Kidney (tissue), 14 donors: ENCODE results near the gene GTPBP8. TPM values are rescaled to one million over a fixed set of nuclear protein-coding genes. Genes with fewer than 3 reads are reported as not detected.

Source experiments
- DNase-seq, 5 donors: peaks; one replicate each; pipeline ENCODE4 v3.0.0-alpha.2; 2013 to 2020
- FAIRE-seq: peaks from 2 replicates; lab custom pipeline; 2012; peaks lifted over from hg19 to GRCh38; lab: Jason Lieb, UNC
- H3K27ac ChIP-seq, 2 donors: one replicate each; pipeline ENCODE4 v1.7.0; 2013; ENCODE audit warnings: low read depth in 2 of 2, low read length in 2 of 2, inconsistent platforms in 1 of 2
- H3K27me3 ChIP-seq: one replicate; pipeline ENCODE4 v1.7.1; 2013; ENCODE audit warnings: low read length, inconsistent platforms; ENCODE audit not compliant: control insufficient read depth, insufficient read depth
- H3K36me3 ChIP-seq, 3 donors: one replicate each; pipeline versions ENCODE4 v1.7.0 to v1.7.1; 2013; ENCODE audit warnings: low read length in 3 of 3, control low read depth in 1 of 3, inconsistent platforms in 1 of 3; ENCODE audit not compliant: insufficient read depth in 3 of 3, control insufficient read depth in 2 of 3
- H3K4me1 ChIP-seq, 3 donors: one replicate each; pipeline versions ENCODE4 v1.7.0 to v1.7.1; 2013; ENCODE audit warnings: low read length in 3 of 3, inconsistent platforms in 1 of 3, low read depth in 1 of 3; ENCODE audit not compliant: control insufficient read depth in 2 of 3, insufficient read depth in 2 of 3
- H3K4me3 ChIP-seq, 3 donors: one replicate each; pipeline versions ENCODE4 v1.7.0 to v1.8.1; 2013; ENCODE audit warnings: low read length in 3 of 3, control low read depth in 1 of 3, inconsistent platforms in 1 of 3
- H3K9ac ChIP-seq, 3 donors: one replicate each; pipeline versions ENCODE4 v1.7.0 to v1.7.1; 2013; ENCODE audit warnings: low read length in 3 of 3, control low read depth in 1 of 3, inconsistent platforms in 1 of 3
- H3K9me3 ChIP-seq, 3 donors: one replicate each; pipeline versions ENCODE4 v1.7.0 to v1.7.1; 2013; ENCODE audit warnings: low read length in 3 of 3, control low read depth in 1 of 3, inconsistent platforms in 1 of 3; ENCODE audit not compliant: control insufficient read depth in 2 of 3, insufficient read depth in 1 of 3
- CTCF ChIP-seq: IDR thresholded peaks from 3 replicates; pipeline ENCODE4 v1.5.1; 2012; ENCODE audit warnings: mild to moderate bottlenecking, moderate library complexity, borderline replicate concordance; ENCODE audit not compliant: insufficient read depth; ENCODE audit errors: extremely low read depth
- intact Hi-C: fragments of 100-400 bp; cut with DNase I; formaldehyde crosslinking; loops from one replicate; pipeline ENCODE4 v1.11.1; 2022
- polyA plus RNA-seq: library from polyadenylated mRNA; stranded (reverse); fragments of 350-450 nt; fragmentation: Illumina TruSeq; extraction: RNeasy Lipid Tissue Mini Kit (QIAGEN cat#74804); gene quantifications from one replicate; pipeline ENCODE4 v1.2.3, GENCODE V29; 2014; ENCODE audit warnings: low read depth, low replicate concordance; ENCODE audit not compliant: insufficient read depth
- total RNA-seq: library from RNA; stranded (reverse); fragmentation: NEBNext Ultra II Directional; extraction: Animal tissue kit (Norgen Biotek cat#: 25700); gene quantifications from one replicate; pipeline ENCODE4 v1.2.1, GENCODE V29; 2021
- donor health status: control.
- donor health status: control.
- donor health status: control.
- donor health status: control.
- donor health status: control.
- donor health status: DM: yes; HTN: yes; CAD: no.
- donor health status: Normal renal cell carcinoma (clear cell type).

Gene GTPBP8
- total and polyA plus RNA-seq, 2 donors from 2014 or later: 11.0 to 13.7 TPM

- no peak overlapping the region for H3K27ac ChIP-seq
- H3K4me1 ChIP-seq: no peaks in the 10 kb centered on the region
- FAIRE-seq (peak; percentile 15), DNase-seq (no peak)
- no peak overlapping the region for H3K9ac ChIP-seq
- TF ChIP-seq CTCF: no peak
- no peaks in the 10 kb centered on the region for H3K27me3 ChIP-seq
- intact Hi-C loops: no loop called here
- H3K36me3 ChIP-seq: no peaks in the 10 kb centered on the region
- H3K4me3 ChIP-seq: no peak overlapping the region
- H3K9me3 ChIP-seq: no peaks in the 10 kb centered on the region
Observed at GRCh38 chr3:112982710-112983109, 8.1 kb upstream of the GTPBP8 start.

- H3K9me3 ChIP-seq: no peaks in the 10 kb centered on the region
- intact Hi-C loops: no loop called here
- FAIRE-seq (no peak), DNase-seq (peak in 2 of 5 donors; percentile 43 to 64)
- no peak overlapping the region for H3K4me3 ChIP-seq
- TF ChIP-seq CTCF: no peak
- no peaks in the 10 kb centered on the region for H3K27me3 ChIP-seq
- H3K9ac ChIP-seq: no peak overlapping the region
- H3K4me1 ChIP-seq: no peaks in the 10 kb centered on the region
- no peaks in the 10 kb centered on the region for H3K36me3 ChIP-seq
- no peak overlapping the region for H3K27ac ChIP-seq
Observed at GRCh38 chr3:112984485-112984884, 6.3 kb upstream of the GTPBP8 start.

GRCh38 chr3:112987710-112988334 is 3.0 kb upstream of the GTPBP8 start:
- FAIRE-seq: no peak
- Histone ChIP-seq H3K27ac (no peak overlapping the region), H3K9ac (no peak overlapping the region), H3K27me3 (no peaks in the 10 kb centered on the region), H3K9me3 (no peaks in the 10 kb centered on the region), H3K4me1 (peaks cover 0 to 4% (median 2%) of the 10 kb centered on the region in 3 donors), H3K4me3 (no peak overlapping the region), H3K36me3 (no peaks in the 10 kb centered on the region)
- DNase-seq: peak in 1 of 5 donors; percentile 43
- intact Hi-C loops: no loop called here
- no peak for TF ChIP-seq CTCF
